Parathyroid adenoma (tissue), 2 donors: Measurements from ENCODE around the gene SMIM28.

ENCODE experiments used
- H2AFZ ChIP-seq: fragments of 300-600 bp; sonication (generic); one replicate; pipeline ENCODE4 v1.7.0; 2017; ENCODE audit warnings: antibody characterized with exemption, mild to moderate bottlenecking
- H3K27ac ChIP-seq: fragments of 300-600 bp; sonication (generic); one replicate; pipeline ENCODE4 v1.7.0; 2017
- H3K27me3 ChIP-seq: fragments of 300-600 bp; sonication (generic); one replicate; pipeline ENCODE4 v1.7.0; 2017; ENCODE audit warnings: low read length; ENCODE audit not compliant: control insufficient read depth, insufficient read depth
- H3K36me3 ChIP-seq: fragments of 300-600 bp; sonication (generic); one replicate; pipeline ENCODE4 v1.7.0; 2017; ENCODE audit warnings: low read length; ENCODE audit not compliant: control insufficient read depth, insufficient read depth
- H3K4me1 ChIP-seq: fragments of 300-600 bp; sonication (generic); one replicate; pipeline ENCODE4 v1.7.0; 2017; ENCODE audit warnings: control low read depth
- H3K4me2 ChIP-seq: fragments of 300-600 bp; sonication (generic); one replicate; pipeline ENCODE4 v1.7.0; 2017; ENCODE audit warnings: low read length
- H3K4me3 ChIP-seq: fragments of 300-600 bp; sonication (generic); one replicate; pipeline ENCODE4 v1.7.0; 2017; ENCODE audit warnings: low read depth, low read length
- H3K79me2 ChIP-seq: fragments of 300-600 bp; sonication (generic); one replicate; pipeline ENCODE4 v1.7.0; 2017; ENCODE audit warnings: control low read depth
- H3K9ac ChIP-seq: fragments of 300-600 bp; sonication (generic); one replicate; pipeline ENCODE4 v1.7.0; 2017; ENCODE audit warnings: mild to moderate bottlenecking
- H3K9me3 ChIP-seq: fragments of 300-600 bp; sonication (generic); one replicate; pipeline ENCODE4 v1.7.0; 2017; ENCODE audit warnings: low read length; ENCODE audit not compliant: control insufficient read depth
- CTCF ChIP-seq: fragments of 300-600 bp; sonication (generic); IDR thresholded peaks from one replicate; pipeline ENCODE4 v1.7.0; 2017; ENCODE audit warnings: antibody characterized with exemption, mild to moderate bottlenecking
- donor health status: primary hyperparathyroidism.

Gene SMIM28

GRCh38 chr6:138428944-138429598 lies 51.4 kb downstream of the SMIM28 start:
- Histone ChIP-seq H3K9ac (no peak overlapping the region), H3K36me3 (no peaks in the 10 kb centered on the region), H3K79me2 (no peaks in the 10 kb centered on the region), H3K27me3 (no peaks in the 10 kb centered on the region), H3K27ac (no peak overlapping the region), H2AFZ (peak overlapping the region; percentile 39), H3K9me3 (no peaks in the 10 kb centered on the region), H3K4me2 (no peak overlapping the region), H3K4me1 (no peaks in the 10 kb centered on the region), H3K4me3 (no peak overlapping the region)
- peak; percentile 76 for TF ChIP-seq CTCF

DNA sequence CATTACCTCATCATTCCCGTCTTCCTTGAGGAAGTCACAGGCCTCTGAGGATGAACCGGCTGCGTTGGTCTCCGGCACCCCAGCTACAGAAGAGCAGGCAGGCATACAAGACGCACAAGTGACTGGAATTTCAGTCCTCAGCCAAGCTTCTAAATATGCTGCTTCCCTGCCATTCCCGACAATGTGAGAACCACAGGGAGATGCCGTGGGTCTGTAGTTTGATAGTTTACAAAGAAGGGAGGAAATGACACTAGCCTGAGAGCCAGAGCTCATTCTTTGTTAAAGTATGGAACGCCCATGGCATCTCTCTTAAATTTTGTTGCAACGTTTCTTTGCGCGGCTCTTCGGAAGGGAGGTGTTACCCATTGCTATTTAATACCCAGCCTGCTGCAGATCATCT lies 52.1 kb downstream of the SMIM28 start:
- Histone ChIP-seq H3K4me3 (no peak overlapping the region), H3K27me3 (no peaks in the 10 kb centered on the region), H3K9ac (no peak overlapping the region), H3K4me1 (no peaks in the 10 kb centered on the region), H3K9me3 (no peaks in the 10 kb centered on the region), H2AFZ (no peak overlapping the region), H3K79me2 (no peaks in the 10 kb centered on the region), H3K4me2 (no peak overlapping the region), H3K27ac (no peak overlapping the region), H3K36me3 (no peaks in the 10 kb centered on the region)
- TF ChIP-seq CTCF = no peak

DNA sequence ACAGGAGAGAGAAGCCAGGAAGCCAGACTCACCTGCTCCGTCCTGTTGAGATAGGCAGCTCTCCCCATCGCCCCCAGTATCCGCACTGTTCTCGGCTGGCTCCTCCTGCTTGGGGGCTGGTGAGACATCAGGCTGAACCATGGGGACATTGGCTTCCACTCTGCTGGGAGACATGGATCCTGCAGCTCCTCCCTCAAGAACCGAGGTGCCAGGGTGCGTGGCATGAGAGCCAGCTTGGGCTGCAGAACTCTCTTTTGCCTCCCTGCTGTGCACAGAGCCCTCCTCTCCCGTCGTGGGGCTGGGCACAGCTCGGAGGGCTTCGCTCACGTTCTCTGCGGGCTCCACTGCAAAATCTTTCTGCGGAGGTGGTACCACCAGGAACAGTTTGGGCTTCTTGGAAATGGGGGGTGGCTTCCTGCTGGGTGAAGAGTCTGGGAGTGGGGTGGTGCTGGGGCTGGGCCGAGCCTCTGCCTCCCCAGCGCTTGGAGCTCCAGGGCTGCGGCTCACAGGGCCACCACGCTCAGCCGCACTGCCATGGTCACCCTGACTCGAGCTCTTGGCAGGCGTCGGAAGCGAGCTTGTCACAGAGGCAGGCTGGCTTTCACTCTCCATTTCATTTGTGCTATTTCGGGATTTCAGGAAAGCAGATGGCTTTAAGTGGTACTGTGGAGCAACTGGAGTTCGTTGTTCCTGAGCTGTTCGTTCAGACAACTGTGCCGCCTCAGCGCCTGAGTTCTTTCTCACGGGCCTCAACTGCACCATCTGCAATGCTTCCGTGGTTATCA lies 52.8 kb downstream of the SMIM28 start:
- Histone ChIP-seq H3K27me3 (no peaks in the 10 kb centered on the region), H3K27ac (no peak overlapping the region), H3K4me3 (no peak overlapping the region), H3K9ac (no peak overlapping the region), H3K4me2 (no peak overlapping the region), H3K79me2 (no peaks in the 10 kb centered on the region), H2AFZ (no peak overlapping the region), H3K4me1 (no peaks in the 10 kb centered on the region), H3K9me3 (no peaks in the 10 kb centered on the region), H3K36me3 (no peaks in the 10 kb centered on the region)
- TF ChIP-seq CTCF = no peak

GRCh38 chr6:138431256-138432062 lies 53.8 kb downstream of the SMIM28 start:
- Histone ChIP-seq H3K4me2 (no peak overlapping the region), H3K36me3 (no peaks in the 10 kb centered on the region), H3K9ac (no peak overlapping the region), H3K27me3 (no peaks in the 10 kb centered on the region), H3K4me3 (no peak overlapping the region), H2AFZ (no peak overlapping the region), H3K27ac (no peak overlapping the region), H3K79me2 (no peaks in the 10 kb centered on the region), H3K4me1 (no peaks in the 10 kb centered on the region), H3K9me3 (no peaks in the 10 kb centered on the region)
- no peak for TF ChIP-seq CTCF
